ENCODE measurements around the gene ZNF556. TPM values are rescaled to one million over a fixed set of nuclear protein-coding genes. Genes with fewer than 3 reads are reported as not detected.
"Not testable (repeated sequence)": the region's sequence is repeated elsewhere in the genome, so short reads cannot be mapped to it uniquely, and the experiment has no call there.

The ZNF556 gene
- total RNA-seq, 2 donors from 2014 or later = not detected

DNA sequence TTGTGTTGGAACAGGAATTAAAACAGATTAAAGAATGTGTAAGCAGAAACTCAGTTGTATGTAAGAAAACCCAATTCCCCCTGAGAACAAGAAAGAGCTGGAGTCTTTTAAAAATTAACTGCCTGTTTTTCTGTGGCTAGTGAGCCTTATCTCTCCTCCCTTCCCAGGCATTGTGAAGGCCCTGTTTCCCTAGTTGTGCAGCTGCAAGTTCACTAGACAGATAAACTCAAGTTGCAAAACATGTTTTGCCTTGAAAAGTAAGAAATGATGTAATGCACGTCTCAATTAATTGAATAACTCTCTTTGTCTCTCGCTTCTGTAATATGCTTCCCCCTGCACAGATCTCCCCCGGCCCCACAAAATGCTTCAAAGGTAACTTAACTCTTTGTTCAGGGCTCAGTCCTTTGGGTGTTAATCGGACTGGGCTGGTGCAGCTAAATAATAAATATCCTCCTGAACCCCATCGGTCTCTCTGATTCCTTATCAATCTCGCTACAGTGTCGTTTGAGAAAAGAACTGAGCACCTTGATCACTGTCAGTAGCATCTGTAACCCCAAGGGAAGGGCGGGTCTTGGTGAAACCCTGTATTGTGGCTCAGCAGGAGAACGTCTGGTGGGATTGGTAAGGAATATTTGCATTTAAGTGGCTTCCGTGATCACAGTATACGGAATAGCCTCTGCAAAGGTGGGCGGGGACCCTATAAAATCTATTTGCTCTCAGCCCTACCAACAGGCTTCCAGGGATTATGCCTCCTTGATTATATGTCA, 1.6 kb upstream of the ZNF556 start:
- Mint-ChIP-seq H3K27ac (no peak overlapping the region), H3K36me3 (ENCODE audit: low read depth) (no peaks in the 10 kb centered on the region), H3K4me1 (no peaks in the 10 kb centered on the region), H3K27me3 (peaks cover 19% of the 10 kb centered on the region), H3K4me3 (no peak overlapping the region)
- no peaks in the 10 kb centered on the region for H3K9me3 ChIP-seq (ENCODE audit: control insufficient read depth, low read length, poor library complexity, severe bottlenecking)
- ATAC-seq = no peak
- no peak for DNase-seq

GRCh38 chr19:2866495-2867024, 575 bp upstream of the ZNF556 start:
- ATAC-seq = no peak
- H3K4me1 Mint-ChIP-seq = peaks cover 2% of the 10 kb centered on the region
- no peaks in the 10 kb centered on the region for H3K9me3 ChIP-seq (ENCODE audit: control insufficient read depth, low read length, poor library complexity, severe bottlenecking)
- peaks cover 19% of the 10 kb centered on the region for H3K27me3 Mint-ChIP-seq
- no peaks in the 10 kb centered on the region for H3K36me3 Mint-ChIP-seq (ENCODE audit: low read depth)
- H3K27ac Mint-ChIP-seq = no peak overlapping the region
- DNase-seq = no peak
- H3K4me3 Mint-ChIP-seq = no peak overlapping the region

GRCh38 chr19:2869618-2870017, 2.5 kb downstream of the ZNF556 start:
- DNase-seq (no peak), ATAC-seq (no peak)
- H3K36me3 Mint-ChIP-seq (ENCODE audit: low read depth) = no peaks in the 10 kb centered on the region
- no peaks in the 10 kb centered on the region for H3K9me3 ChIP-seq (ENCODE audit: control insufficient read depth, low read length, poor library complexity, severe bottlenecking)
- H3K27ac Mint-ChIP-seq = peak overlapping the region; percentile 19
- peaks cover 15% of the 10 kb centered on the region for H3K27me3 Mint-ChIP-seq
- no peak overlapping the region for H3K4me3 Mint-ChIP-seq
- H3K4me1 Mint-ChIP-seq = peaks cover 5% of the 10 kb centered on the region

DNA sequence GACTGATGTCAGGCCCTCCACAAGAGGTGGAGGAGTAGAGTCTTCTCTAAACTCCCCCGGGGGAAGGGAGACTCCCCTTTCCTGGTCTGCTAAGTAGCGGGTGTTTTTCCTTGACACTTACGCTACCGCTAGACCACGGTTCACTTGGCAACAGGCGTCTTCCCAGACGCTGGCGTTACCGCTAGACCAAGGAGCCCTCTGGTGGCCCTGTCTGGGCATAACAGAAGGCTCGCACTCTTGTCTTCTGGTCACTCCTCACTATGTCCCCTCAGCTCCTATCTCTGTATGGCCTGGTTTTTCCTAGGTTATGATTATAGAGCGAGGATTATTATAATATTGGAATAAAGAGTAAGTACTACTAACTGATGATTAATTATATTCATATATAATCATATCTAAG, 5.0 kb downstream of the ZNF556 start:
- ATAC-seq; H3K36me3 Mint-ChIP-seq (ENCODE audit: low read depth); H3K4me1 Mint-ChIP-seq; H3K27ac Mint-ChIP-seq; H3K4me3 Mint-ChIP-seq; H3K9me3 ChIP-seq (ENCODE audit: control insufficient read depth, low read length, poor library complexity, severe bottlenecking); DNase-seq; H3K27me3 Mint-ChIP-seq: not testable (repeated sequence)

GRCh38 chr19:2877398-2878331, 10.5 kb downstream of the ZNF556 start:
- Mint-ChIP-seq H3K4me3 (no peak overlapping the region), H3K4me1 (no peaks in the 10 kb centered on the region), H3K36me3 (ENCODE audit: low read depth) (no peaks in the 10 kb centered on the region), H3K27me3 (no peaks in the 10 kb centered on the region), H3K27ac (no peak overlapping the region)
- no peak for ATAC-seq
- DNase-seq = no peak
- H3K9me3 ChIP-seq (ENCODE audit: control insufficient read depth, low read length, poor library complexity, severe bottlenecking) = peaks cover 12% of the 10 kb centered on the region

DNA sequence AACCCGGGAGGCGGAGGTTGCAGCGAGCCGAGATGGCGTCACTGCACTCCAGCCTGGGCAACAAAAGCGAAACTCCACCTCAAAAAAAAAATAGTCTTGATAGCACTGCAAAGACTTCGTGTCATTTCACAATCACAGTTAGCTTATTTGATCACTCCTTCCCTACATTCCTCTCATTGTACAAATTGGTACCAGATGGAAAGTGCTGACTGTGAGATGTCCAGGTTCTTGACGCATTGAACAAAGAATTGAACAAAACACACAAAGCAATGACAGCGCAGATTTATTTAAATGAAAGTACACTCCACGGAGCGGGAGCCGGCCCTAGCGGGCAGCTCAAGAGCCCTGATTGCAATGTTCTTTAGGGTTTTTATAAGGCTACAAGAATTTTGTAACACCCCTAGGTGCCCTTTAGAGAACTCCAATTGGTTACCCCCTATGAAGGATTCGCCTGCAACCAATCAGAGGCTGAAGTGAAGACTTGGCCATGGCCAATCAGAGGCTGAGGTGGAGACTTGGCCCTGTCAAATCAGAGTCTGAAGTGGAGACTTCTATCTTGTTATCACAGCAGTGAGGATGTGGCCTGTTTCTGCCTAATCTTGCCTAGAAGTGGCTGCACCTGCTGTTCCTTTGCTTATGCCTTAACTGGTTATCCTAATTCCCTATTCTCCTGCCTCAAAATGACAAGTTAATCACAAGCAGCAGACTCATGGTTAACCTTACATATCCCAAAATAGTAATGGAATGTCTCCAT, 16.7 kb downstream of the ZNF556 start:
- no peaks in the 10 kb centered on the region for H3K9me3 ChIP-seq (ENCODE audit: control insufficient read depth, low read length, poor library complexity, severe bottlenecking)
- Mint-ChIP-seq H3K4me3 (no peak overlapping the region), H3K4me1 (peaks cover 10% of the 10 kb centered on the region), H3K27ac (no peak overlapping the region), H3K27me3 (no peaks in the 10 kb centered on the region), H3K36me3 (ENCODE audit: low read depth) (no peaks in the 10 kb centered on the region)
- DNase-seq = no peak
- no peak for ATAC-seq

- Mint-ChIP-seq H3K27me3 (no peaks in the 10 kb centered on the region), H3K27ac (no peak overlapping the region), H3K4me3 (no peak overlapping the region), H3K4me1 (peaks cover 10% of the 10 kb centered on the region), H3K36me3 (ENCODE audit: low read depth) (no peaks in the 10 kb centered on the region)
- no peak for ATAC-seq
- DNase-seq = no peak
- H3K9me3 ChIP-seq (ENCODE audit: control insufficient read depth, low read length, poor library complexity, severe bottlenecking) = no peaks in the 10 kb centered on the region
Observed at GRCh38 chr19:2885736-2886135, 18.6 kb downstream of the ZNF556 start.

- no peaks in the 10 kb centered on the region for H3K36me3 Mint-ChIP-seq (ENCODE audit: low read depth)
- H3K4me1 Mint-ChIP-seq = peaks cover 10% of the 10 kb centered on the region
- DNase-seq (no peak), ATAC-seq (peak; percentile 65)
- no peaks in the 10 kb centered on the region for H3K27me3 Mint-ChIP-seq
- H3K27ac Mint-ChIP-seq = no peak overlapping the region
- no peak overlapping the region for H3K4me3 Mint-ChIP-seq
- H3K9me3 ChIP-seq (ENCODE audit: control insufficient read depth, low read length, poor library complexity, severe bottlenecking) = no peaks in the 10 kb centered on the region
Observed at GRCh38 chr19:2887391-2887914, 20.3 kb downstream of the ZNF556 start.

DNA sequence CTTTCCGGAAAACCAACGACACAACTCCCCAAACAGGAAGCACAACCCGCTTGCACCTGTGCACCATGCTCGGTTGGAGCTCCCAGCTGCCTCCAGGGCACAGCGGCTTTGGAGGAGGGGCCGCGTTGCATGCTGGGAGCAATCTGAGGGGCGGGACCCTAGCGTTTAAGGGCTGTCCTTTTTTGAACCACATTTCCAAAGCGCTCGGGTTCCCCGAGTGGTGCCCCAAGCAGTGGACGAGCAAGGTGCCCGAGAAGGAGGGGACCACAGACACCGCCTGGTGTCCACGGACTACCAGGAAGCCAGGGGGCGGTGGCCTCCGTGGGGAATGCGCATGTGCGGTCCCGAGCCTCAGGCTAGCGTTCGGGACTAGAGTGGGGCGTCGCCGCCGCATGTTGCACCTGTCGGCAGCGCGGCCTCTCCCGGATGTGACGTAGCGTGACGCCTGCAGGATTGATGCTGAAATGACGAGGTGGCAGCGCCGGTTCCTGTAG, 21.6 kb downstream of the ZNF556 start:
- H3K9me3 ChIP-seq (ENCODE audit: control insufficient read depth, low read length, poor library complexity, severe bottlenecking) = no peaks in the 10 kb centered on the region
- H3K27ac Mint-ChIP-seq = peak overlapping the region; percentile 69
- H3K36me3 Mint-ChIP-seq (ENCODE audit: low read depth) = no peaks in the 10 kb centered on the region
- ATAC-seq (peak; percentile 77), DNase-seq (peak; percentile 24 to 54 (median 34))
- H3K4me3 Mint-ChIP-seq = peak overlapping the region; percentile 51
- no peaks in the 10 kb centered on the region for H3K27me3 Mint-ChIP-seq
- H3K4me1 Mint-ChIP-seq = peaks cover 10% of the 10 kb centered on the region

DNA sequence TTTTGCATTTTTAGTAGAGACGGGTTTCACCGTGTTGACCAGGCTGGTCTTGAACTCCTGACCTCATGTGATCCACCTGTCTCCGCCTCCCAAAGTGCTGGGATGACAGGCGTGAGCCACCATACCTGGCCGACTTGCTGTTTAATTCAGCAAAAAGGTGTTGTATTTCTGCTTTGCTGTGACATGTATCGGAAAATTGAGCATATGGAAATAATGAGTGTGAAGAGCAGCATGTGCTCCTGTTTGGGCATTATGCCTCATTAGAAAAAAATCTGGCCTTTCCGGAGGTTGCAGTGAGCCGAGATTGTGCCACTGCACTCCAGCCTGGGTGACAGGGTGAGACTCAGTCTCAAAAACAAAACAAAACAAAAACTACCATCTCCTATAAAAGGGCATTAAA, 23.4 kb downstream of the ZNF556 start:
- DNase-seq; H3K36me3 Mint-ChIP-seq (ENCODE audit: low read depth); H3K4me3 Mint-ChIP-seq; H3K9me3 ChIP-seq (ENCODE audit: control insufficient read depth, low read length, poor library complexity, severe bottlenecking); H3K27me3 Mint-ChIP-seq; ATAC-seq; H3K27ac Mint-ChIP-seq: not testable (repeated sequence)
- peaks cover 10% of the 10 kb centered on the region for H3K4me1 Mint-ChIP-seq

DNA sequence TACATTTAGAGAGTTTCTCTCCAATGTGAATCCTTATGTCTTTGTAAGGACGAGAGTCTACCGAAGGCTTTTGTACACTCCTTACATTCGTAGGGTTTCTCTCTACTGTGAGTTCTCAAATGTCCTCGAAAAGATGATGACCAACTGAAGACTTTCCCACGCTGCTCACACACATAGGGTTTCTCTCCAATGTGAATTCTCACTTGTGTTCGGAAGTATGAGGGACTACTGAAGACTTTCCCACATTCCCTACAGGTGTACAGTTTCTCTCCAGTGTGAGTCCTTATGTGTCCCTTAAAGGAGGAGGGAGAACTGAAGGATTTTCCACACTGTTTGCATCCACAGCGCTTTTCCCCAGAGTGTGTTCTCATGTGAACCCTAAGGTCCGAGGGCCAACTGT, 29.6 kb downstream of the ZNF556 start:
- no peak overlapping the region for H3K4me3 Mint-ChIP-seq
- DNase-seq (no peak), ATAC-seq (no peak)
- no peaks in the 10 kb centered on the region for H3K36me3 Mint-ChIP-seq (ENCODE audit: low read depth)
- peaks cover 6% of the 10 kb centered on the region for H3K4me1 Mint-ChIP-seq
- H3K9me3 ChIP-seq (ENCODE audit: control insufficient read depth, low read length, poor library complexity, severe bottlenecking) = peaks cover 7% of the 10 kb centered on the region
- H3K27me3 Mint-ChIP-seq = no peaks in the 10 kb centered on the region
- no peak overlapping the region for H3K27ac Mint-ChIP-seq

DNA sequence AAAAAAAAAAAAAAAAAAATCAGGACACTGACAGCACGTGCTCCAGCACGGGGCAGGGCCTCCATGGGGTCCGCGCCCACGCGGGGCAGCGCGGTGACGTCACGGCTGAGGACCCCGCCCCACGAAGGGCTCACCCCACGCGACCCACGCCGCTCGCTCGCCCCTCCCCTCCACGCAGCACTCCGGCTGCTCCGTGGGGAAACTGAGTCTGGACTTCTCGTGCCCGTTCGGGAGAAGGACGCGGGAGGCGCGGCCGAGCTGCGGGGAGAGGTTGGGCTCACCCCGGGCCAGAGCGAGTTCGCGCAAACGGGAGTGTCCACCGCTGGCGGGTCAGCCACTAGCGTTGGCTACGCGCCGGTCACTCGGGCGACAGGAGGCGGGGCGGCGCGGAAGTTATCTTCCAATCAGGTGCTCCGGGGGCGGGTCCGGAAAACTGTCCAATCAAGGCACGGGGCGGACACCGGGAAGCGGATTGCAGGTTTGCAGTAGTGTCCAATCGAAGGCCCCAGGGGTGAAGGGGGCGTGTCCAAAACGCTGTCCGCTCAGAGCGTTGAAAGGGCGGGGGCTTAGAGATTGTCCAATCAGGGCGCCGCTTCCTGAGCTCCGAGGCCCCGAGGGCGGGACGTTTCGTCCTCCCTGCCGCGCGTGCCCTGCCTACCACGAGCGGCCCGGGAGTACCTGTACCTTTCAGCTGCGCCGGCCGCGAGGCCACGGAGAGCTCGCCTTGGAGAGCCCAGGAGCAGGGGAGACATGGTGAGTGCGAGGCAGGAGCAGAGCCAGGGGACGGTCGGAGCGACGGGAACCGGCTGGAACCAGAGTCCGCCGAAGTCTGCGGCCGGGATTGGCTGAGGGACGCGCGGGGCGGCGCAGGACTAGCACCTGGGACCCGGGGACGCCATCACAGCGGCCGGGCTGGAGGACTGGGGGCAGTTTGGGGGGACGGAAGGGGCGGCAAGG, 33.4 kb downstream of the ZNF556 start, which contains the start of gene ZNF57:
ZNF57 (plus strand) TSS at position 633 of the 957 bp plus-strand sequence; CDS start at position 751, 118 bp downstream.
- Mint-ChIP-seq H3K36me3 (ENCODE audit: low read depth) (no peaks in the 10 kb centered on the region), H3K27ac (peak within 1 kb of the TSS; percentile 81), H3K4me3 (peak within 1 kb of the TSS; percentile 99), H3K4me1 (peaks cover 14% of the 10 kb centered on the region), H3K27me3 (no peaks in the 10 kb centered on the region)
- DNase-seq = peak; percentile 92 to 95 (median 93)
- peaks cover 7% of the 10 kb centered on the region for H3K9me3 ChIP-seq (ENCODE audit: control insufficient read depth, low read length, poor library complexity, severe bottlenecking)
- ATAC-seq = peak; percentile 99
